T-helper 17 cell (primary cell): Measurements from ENCODE around the gene UNC45A. TPM values are rescaled to one million over a fixed set of nuclear protein-coding genes. Genes with fewer than 3 reads are reported as not detected.

ENCODE experiments used
- ATAC-seq: fragments of 150-1000 bp; cut with Tn5 transposase; 2 replicates; pipeline ENCODE4 v1.10.0; 2021; ENCODE audit warnings: mild to moderate bottlenecking, moderate library complexity
- DNase-seq, 3 donors: peaks; one replicate each; pipeline versions ENCODE4 v3.0.0 to v3.0.0-alpha.2; 2020 to 2021
- H3K9me3 ChIP-seq: one replicate; pipeline ENCODE4 v1.7.0; 2013; ENCODE audit warnings: low read length, mild to moderate bottlenecking; ENCODE audit not compliant: control insufficient read depth, poor library complexity, severe bottlenecking
- H3K27ac Mint-ChIP-seq: one replicate; pipeline ENCODE4 v1.8.0; 2022; ENCODE audit warnings: mild to moderate bottlenecking, moderate library complexity, mixed read lengths
- H3K27me3 Mint-ChIP-seq: one replicate; pipeline ENCODE4 v1.8.0; 2022; ENCODE audit warnings: mixed read lengths
- H3K36me3 Mint-ChIP-seq: one replicate; pipeline ENCODE4 v1.8.0; 2022; ENCODE audit warnings: low read depth, mixed read lengths
- H3K4me1 Mint-ChIP-seq: one replicate; pipeline ENCODE4 v1.8.0; 2022; ENCODE audit warnings: mild to moderate bottlenecking, mixed read lengths
- H3K4me3 Mint-ChIP-seq: one replicate; pipeline ENCODE4 v1.8.0; 2022; ENCODE audit warnings: mild to moderate bottlenecking, moderate library complexity, mixed read lengths
- total RNA-seq, 4 donors: library from RNA in 2 of 4; stranded (reverse) in 2 of 4; gene quantifications; one replicate each; pipeline ENCODE4 v1.2.3 and lab custom pipeline; 2022 to 2026

UNC45A gene
- total RNA-seq, 2 donors from 2014 or later, result 36.9 to 38.3 TPM

GRCh38 chr15:90988296-90988695, 53.2 kb downstream of the UNC45A start:
- H3K4me3 Mint-ChIP-seq, result peak overlapping the region; percentile 76
- H3K27ac Mint-ChIP-seq, result peak overlapping the region; percentile 19

DNA sequence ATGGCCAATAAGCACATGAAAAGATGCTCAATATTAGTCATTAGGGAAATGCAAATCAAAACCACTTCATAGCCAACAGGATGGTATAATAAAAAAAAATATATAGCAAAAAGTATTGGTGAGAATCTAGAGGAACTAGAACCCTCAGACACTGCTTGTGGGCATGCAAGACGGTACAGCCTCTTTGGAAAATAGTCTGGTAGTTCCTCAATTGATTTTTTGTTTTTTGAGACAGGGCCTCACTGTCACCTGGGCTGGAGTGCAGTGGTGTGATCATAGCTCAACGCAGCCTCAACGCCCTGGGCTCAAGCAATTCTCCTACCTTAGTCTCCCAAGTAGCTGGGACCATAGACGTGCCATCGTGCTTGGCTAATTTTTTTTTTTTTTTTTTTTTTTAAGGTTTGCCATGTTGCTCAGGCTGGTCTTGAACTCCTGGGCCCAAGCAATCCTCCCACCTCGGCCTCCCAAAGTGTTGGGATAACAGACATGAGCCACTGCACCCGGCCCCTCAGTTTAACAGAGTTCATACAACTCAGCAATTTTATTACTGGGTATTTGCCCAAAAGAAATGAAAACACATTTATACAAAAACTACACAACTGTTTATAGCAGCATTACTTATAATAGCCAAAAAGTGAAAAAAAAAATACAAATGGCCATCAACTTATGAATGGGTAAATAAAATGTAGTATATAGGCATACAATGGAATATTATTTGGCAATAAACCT, 54.1 kb downstream of the UNC45A start:
- Mint-ChIP-seq H3K27me3 (no peaks in the 10 kb centered on the region), H3K36me3 (peaks cover under 1% of the 10 kb centered on the region), H3K4me3 (no peak overlapping the region), H3K27ac (peak overlapping the region; percentile 19), H3K4me1 (peaks cover 18% of the 10 kb centered on the region)
- ATAC-seq, result peak; percentile 21
- no peaks in the 10 kb centered on the region for H3K9me3 ChIP-seq
- DNase-seq, result no peak

More at GRCh38 chr15:90988296-90988695, 53.2 kb downstream of the UNC45A start:
- Mint-ChIP-seq H3K27me3 (no peaks in the 10 kb centered on the region), H3K36me3 (no peaks in the 10 kb centered on the region), H3K4me1 (peaks cover 18% of the 10 kb centered on the region)
- peak; percentile 14 for ATAC-seq
- DNase-seq, result no peak
- H3K9me3 ChIP-seq, result no peaks in the 10 kb centered on the region

DNA sequence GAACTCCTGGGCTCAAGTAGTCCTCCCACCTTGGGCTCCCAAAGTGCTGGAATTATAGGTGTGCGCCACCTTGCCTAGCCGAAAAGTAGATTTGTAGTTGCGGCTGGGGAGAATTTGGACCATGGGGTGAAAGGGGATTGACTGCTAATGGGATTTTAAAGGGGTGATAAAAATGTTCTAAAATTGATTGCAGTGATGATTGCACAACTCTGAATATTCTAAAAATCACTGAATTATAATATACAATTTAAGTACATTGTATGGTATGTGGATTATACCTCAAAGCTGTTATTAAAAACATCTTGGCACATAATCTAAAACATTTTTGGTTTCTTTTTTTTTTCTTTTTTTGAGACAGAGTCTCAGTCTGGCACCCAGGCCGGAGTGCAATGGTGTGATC, 55.4 kb downstream of the UNC45A start:
- no peaks in the 10 kb centered on the region for H3K9me3 ChIP-seq
- Mint-ChIP-seq H3K36me3 (peaks cover 2% of the 10 kb centered on the region), H3K4me3 (no peak overlapping the region), H3K27ac (no peak overlapping the region), H3K27me3 (no peaks in the 10 kb centered on the region), H3K4me1 (peaks cover 22% of the 10 kb centered on the region)
- ATAC-seq (no peak), DNase-seq (no peak)

GRCh38 chr15:90991587-90992285, 56.7 kb downstream of the UNC45A start:
- DNase-seq, result no peak
- Mint-ChIP-seq H3K4me3 (peak overlapping the region; percentile 50), H3K27me3 (no peaks in the 10 kb centered on the region), H3K27ac (no peak overlapping the region), H3K36me3 (peaks cover 2% of the 10 kb centered on the region), H3K4me1 (peaks cover 24% of the 10 kb centered on the region)
- ATAC-seq, result no peak
- H3K9me3 ChIP-seq, result no peaks in the 10 kb centered on the region

- Mint-ChIP-seq H3K27ac (peak overlapping the region; percentile 95), H3K4me1 (peaks cover 15% of the 10 kb centered on the region), H3K36me3 (peaks cover 7% of the 10 kb centered on the region), H3K27me3 (no peaks in the 10 kb centered on the region), H3K4me3 (peak overlapping the region; percentile 100)
- ATAC-seq, result peak; percentile 8
- H3K9me3 ChIP-seq, result no peaks in the 10 kb centered on the region
- DNase-seq, result peak; percentile 5 to 21 (median 8)
These were observed 59.0 kb downstream of the UNC45A start for GRCh38 chr15:90994059-90994416.

DNA sequence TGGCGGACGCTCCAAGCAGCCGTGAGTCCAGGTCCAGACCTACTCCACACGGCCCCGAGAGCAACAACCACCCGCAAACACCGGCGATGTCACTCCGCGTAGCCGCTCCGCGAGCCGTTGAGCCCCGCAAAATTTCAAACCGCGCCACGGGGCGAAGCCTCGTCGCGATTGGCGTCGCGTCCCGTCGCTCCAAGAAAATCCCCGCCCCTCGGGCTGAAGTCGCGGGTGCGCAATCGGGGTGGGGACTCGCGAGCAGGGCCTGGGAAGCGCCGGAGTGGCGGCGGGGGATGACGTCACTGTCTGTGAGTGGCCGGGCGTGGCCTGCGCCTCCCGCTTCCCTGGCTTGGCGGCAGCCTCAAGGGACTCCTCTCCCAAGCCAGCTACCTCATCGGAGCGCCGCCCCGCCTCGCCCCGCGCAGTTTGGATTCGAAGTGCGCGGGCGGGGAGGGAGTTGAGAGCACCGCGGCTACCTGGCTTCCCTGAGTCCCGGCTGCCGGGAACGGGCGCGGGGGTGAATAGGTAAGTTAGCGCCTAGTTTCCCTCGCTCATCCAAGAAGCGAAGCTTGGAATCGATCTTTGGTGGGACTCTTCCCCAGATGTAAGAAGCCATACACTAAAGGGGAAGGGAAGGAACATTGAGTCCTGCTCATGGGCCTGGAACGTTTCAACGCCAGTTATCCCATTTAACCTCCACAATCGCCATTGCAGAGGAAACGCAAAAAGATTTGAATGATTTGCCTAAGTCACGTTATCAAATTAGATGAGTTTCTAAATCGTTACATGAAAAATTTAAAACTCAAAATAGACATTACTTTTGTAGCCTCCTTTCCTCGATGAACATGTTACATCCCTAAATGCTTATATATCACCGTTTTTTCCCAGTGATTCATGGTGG, 59.6 kb downstream of the UNC45A start, which contains the start of gene PRC1:
Gene PRC1 (minus strand): TSS at position 119 of the 895 bp plus-strand sequence. CDS start 118 bp downstream, at position 1.
- Mint-ChIP-seq H3K36me3 (peaks cover 10% of the 10 kb centered on the region), H3K27ac (peak within 1 kb of the TSS; percentile 95), H3K4me1 (peaks cover 15% of the 10 kb centered on the region), H3K27me3 (no peaks in the 10 kb centered on the region), H3K4me3 (peak within 1 kb of the TSS; percentile 100)
- DNase-seq, result peak; percentile 96 to 99 (median 98)
- H3K9me3 ChIP-seq, result no peaks in the 10 kb centered on the region
- ATAC-seq, result peak; percentile 98

DNA sequence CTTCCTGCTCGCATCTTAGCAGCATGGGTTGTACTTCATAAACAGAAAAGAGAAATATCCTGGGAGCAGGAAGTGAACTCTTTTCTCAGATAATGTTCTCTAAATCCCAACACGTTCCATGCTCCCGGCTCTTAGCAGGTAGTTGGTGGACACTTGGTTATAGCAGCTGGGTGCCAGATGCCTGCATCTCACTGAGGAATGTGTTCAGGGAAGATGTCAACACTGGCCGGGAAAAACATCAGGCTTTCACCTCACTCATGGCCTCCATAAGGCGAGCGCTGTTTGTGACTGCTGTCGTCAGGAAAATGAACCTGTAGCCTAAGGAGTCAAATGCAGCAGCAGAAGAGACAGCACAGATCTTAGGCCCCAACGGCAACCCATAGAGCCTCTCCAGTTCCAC, 63.7 kb downstream of the UNC45A start:
- Mint-ChIP-seq H3K4me1 (peaks cover 12% of the 10 kb centered on the region), H3K36me3 (peaks cover 11% of the 10 kb centered on the region), H3K27ac (no peak overlapping the region), H3K4me3 (no peak overlapping the region), H3K27me3 (no peaks in the 10 kb centered on the region)
- ATAC-seq (no peak), DNase-seq (no peak)
- H3K9me3 ChIP-seq, result no peaks in the 10 kb centered on the region

- peaks cover 9% of the 10 kb centered on the region for H3K36me3 Mint-ChIP-seq
These were observed 66.1 kb downstream of the UNC45A start for GRCh38 chr15:91001209-91001608.

More at GRCh38 chr15:91001209-91001608, 66.1 kb downstream of the UNC45A start:
- peaks cover 6% of the 10 kb centered on the region for H3K4me1 Mint-ChIP-seq
- H3K27me3 Mint-ChIP-seq, result no peaks in the 10 kb centered on the region
- H3K27ac Mint-ChIP-seq, result peak overlapping the region; percentile 21
- no peaks in the 10 kb centered on the region for H3K9me3 ChIP-seq
- H3K4me3 Mint-ChIP-seq, result no peak overlapping the region
- DNase-seq (no peak), ATAC-seq (no peak)

Other genes with a start within 250 kb of the UNC45A start
- 1 to 10 TPM; 7.8 to 8.8 TPM for gene BLM, start 217.9 kb upstream of the UNC45A start, total RNA-seq
- 100 to 1,000 TPM; 133 to 260 TPM for gene FURIN, start 66.7 kb upstream of the UNC45A start, total RNA-seq
- 10 to 100 TPM in 1 of 2 donors, 1 to 10 TPM in 1; 6.0 to 12.7 TPM for gene FES, start 50.8 kb upstream of the UNC45A start, total RNA-seq
- 100 to 1,000 TPM; 159 to 186 TPM for gene MAN2A2, start 32.0 kb upstream of the UNC45A start, total RNA-seq
- gene HDDC3, start 2.7 kb upstream of the UNC45A start, total RNA-seq, result 10 to 100 TPM; 11.1 to 12.9 TPM
- gene RCCD1, start 19.6 kb downstream of the UNC45A start, total RNA-seq, result 1 to 10 TPM; 3.7 to 5.3 TPM
- 10 to 100 TPM; 19.9 to 40.6 TPM for gene PRC1, start 59.2 kb downstream of the UNC45A start, total RNA-seq
- gene VPS33B, start 87.3 kb downstream of the UNC45A start, total RNA-seq, result 10 to 100 TPM; 19.2 to 23.6 TPM
- under 1 TPM in 1 of 2 donors, not detected in 1; 0.10 TPM for gene SV2B, start 165.0 kb downstream of the UNC45A start, total RNA-seq